Measurements from ENCODE around the gene UCHL5.

The UCHL5 gene

GRCh38 chr1:193065954-193066353, 6.8 kb upstream of the UCHL5 start:
- no peak overlapping the region for H3K4ac ChIP-seq (ENCODE audit: low read depth, low read length)
- no peak overlapping the region for H3K27ac ChIP-seq (ENCODE audit: low read depth, low read length)
- no peaks in the 10 kb centered on the region for H3K27me3 ChIP-seq (ENCODE audit: insufficient read depth, low read length)
- no peak overlapping the region for H4K8ac ChIP-seq (ENCODE audit: low read depth, low read length)
- no peak overlapping the region for H4K12ac ChIP-seq (ENCODE audit: low read depth, low read length)
- H3K36me3 ChIP-seq (ENCODE audit: control insufficient read depth in 1 of 2, insufficient read depth in 2 of 2, low read length in 2 of 2) = no peaks in the 10 kb centered on the region
- no peak overlapping the region for H2BK12ac ChIP-seq (ENCODE audit: low read length)
- no peak overlapping the region for H3K23ac ChIP-seq (ENCODE audit: low read length)
- no peaks in the 10 kb centered on the region for H3K9me3 ChIP-seq (ENCODE audit: insufficient read depth, low read depth, low read length)
- H2BK5ac ChIP-seq (ENCODE audit: low read depth, low read length, poor library complexity) = no peak overlapping the region
- no peak overlapping the region for H2AK5ac ChIP-seq (ENCODE audit: low read length)
- H3K14ac ChIP-seq (ENCODE audit: low read length) = no peak overlapping the region
- no peaks in the 10 kb centered on the region for H3K79me1 ChIP-seq (ENCODE audit: low read length)
- H4K91ac ChIP-seq (ENCODE audit: low read depth, low read length) = no peak overlapping the region
- no peak overlapping the region for H2BK120ac ChIP-seq (ENCODE audit: insufficient read depth, low read length, poor library complexity)
- DNase-seq = no peak
- no peak overlapping the region for H2AFZ ChIP-seq (ENCODE audit: insufficient read depth, low read length, poor library complexity)
- H3K18ac ChIP-seq (ENCODE audit: low read length) = no peak overlapping the region
- no peak overlapping the region for H3K9ac ChIP-seq (ENCODE audit: low read length)
- no peaks in the 10 kb centered on the region for H3K4me1 ChIP-seq (ENCODE audit: control insufficient read depth in 1 of 2, insufficient read depth in 2 of 2, low read length in 2 of 2)
- no peak overlapping the region for H3K4me3 ChIP-seq (ENCODE audit: low read depth, low read length)
- no peak overlapping the region for H3K4me2 ChIP-seq (ENCODE audit: low read length)
- H3K79me2 ChIP-seq (ENCODE audit: control insufficient read depth, insufficient read depth, low read length, poor library complexity) = no peaks in the 10 kb centered on the region

- Histone ChIP-seq H3K79me1 (ENCODE audit: low read length) (peaks cover 9% of the 10 kb centered on the region), H3K14ac (ENCODE audit: low read length) (no peak overlapping the region), H3K9me3 (ENCODE audit: insufficient read depth, low read depth, low read length) (no peaks in the 10 kb centered on the region), H3K27ac (ENCODE audit: low read depth, low read length) (no peak overlapping the region), H2BK5ac (ENCODE audit: low read depth, low read length, poor library complexity) (no peak overlapping the region), H3K4ac (ENCODE audit: low read depth, low read length) (no peak overlapping the region), H3K9ac (ENCODE audit: low read length) (no peak overlapping the region), H3K4me1 (ENCODE audit: control insufficient read depth in 1 of 2, insufficient read depth in 2 of 2, low read length in 2 of 2) (peaks cover 0 to 1% of the 10 kb centered on the region in 2 experiments), H3K18ac (ENCODE audit: low read length) (no peak overlapping the region), H3K4me3 (ENCODE audit: low read depth, low read length) (no peak overlapping the region), H2BK120ac (ENCODE audit: insufficient read depth, low read length, poor library complexity) (no peak overlapping the region), H2AFZ (ENCODE audit: insufficient read depth, low read length, poor library complexity) (no peak overlapping the region), H2AK5ac (ENCODE audit: low read length) (no peak overlapping the region), H4K91ac (ENCODE audit: low read depth, low read length) (no peak overlapping the region), H4K12ac (ENCODE audit: low read depth, low read length) (no peak overlapping the region), H4K8ac (ENCODE audit: low read depth, low read length) (no peak overlapping the region), H3K36me3 (ENCODE audit: control insufficient read depth in 1 of 2, insufficient read depth in 2 of 2, low read length in 2 of 2) (no peaks in the 10 kb centered on the region), H2BK12ac (ENCODE audit: low read length) (no peak overlapping the region), H3K27me3 (ENCODE audit: insufficient read depth, low read length) (no peaks in the 10 kb centered on the region), H3K79me2 (ENCODE audit: control insufficient read depth, insufficient read depth, low read length, poor library complexity) (peaks cover 12% of the 10 kb centered on the region), H3K4me2 (ENCODE audit: low read length) (no peak overlapping the region), H3K23ac (ENCODE audit: low read length) (no peak overlapping the region)
- DNase-seq = no peak
- WGBS (ENCODE audit: extremely low coverage, insufficient coverage, insufficient read length) = no CpG with 5 or more reads among the region's 4 CpGs
These were observed 3.7 kb upstream of the UCHL5 start for GRCh38 chr1:193062698-193063463.

GRCh38 chr1:193060938-193061337, 1.8 kb upstream of the UCHL5 start:
- no peak overlapping the region for H2BK5ac ChIP-seq (ENCODE audit: low read depth, low read length, poor library complexity)
- no peaks in the 10 kb centered on the region for H3K36me3 ChIP-seq (ENCODE audit: control insufficient read depth in 1 of 2, insufficient read depth in 2 of 2, low read length in 2 of 2)
- WGBS (ENCODE audit: extremely low coverage, insufficient coverage, insufficient read length) = no CpG with 5 or more reads among the region's 2 CpGs
- H3K79me2 ChIP-seq (ENCODE audit: control insufficient read depth, insufficient read depth, low read length, poor library complexity) = peaks cover 12% of the 10 kb centered on the region
- H3K79me1 ChIP-seq (ENCODE audit: low read length) = peaks cover 9% of the 10 kb centered on the region
- no peak overlapping the region for H2BK120ac ChIP-seq (ENCODE audit: insufficient read depth, low read length, poor library complexity)
- H3K27me3 ChIP-seq (ENCODE audit: insufficient read depth, low read length) = no peaks in the 10 kb centered on the region
- H2BK12ac ChIP-seq (ENCODE audit: low read length) = no peak overlapping the region
- H3K4me2 ChIP-seq (ENCODE audit: low read length) = peak overlapping the region; percentile 70
- H4K91ac ChIP-seq (ENCODE audit: low read depth, low read length) = no peak overlapping the region
- H4K12ac ChIP-seq (ENCODE audit: low read depth, low read length) = no peak overlapping the region
- no peak overlapping the region for H2AK5ac ChIP-seq (ENCODE audit: low read length)
- DNase-seq = no peak
- no peak overlapping the region for H3K23ac ChIP-seq (ENCODE audit: low read length)
- H4K8ac ChIP-seq (ENCODE audit: low read depth, low read length) = no peak overlapping the region
- no peak overlapping the region for H3K18ac ChIP-seq (ENCODE audit: low read length)
- H3K27ac ChIP-seq (ENCODE audit: low read depth, low read length) = no peak overlapping the region
- H3K9me3 ChIP-seq (ENCODE audit: insufficient read depth, low read depth, low read length) = no peaks in the 10 kb centered on the region
- peak overlapping the region; percentile 70 for H3K9ac ChIP-seq (ENCODE audit: low read length)
- no peak overlapping the region for H3K14ac ChIP-seq (ENCODE audit: low read length)
- H2AFZ ChIP-seq (ENCODE audit: insufficient read depth, low read length, poor library complexity) = no peak overlapping the region
- H3K4me3 ChIP-seq (ENCODE audit: low read depth, low read length) = no peak overlapping the region
- H3K4ac ChIP-seq (ENCODE audit: low read depth, low read length) = peak overlapping the region; percentile 27
- peaks cover 0 to 1% of the 10 kb centered on the region in 2 experiments for H3K4me1 ChIP-seq (ENCODE audit: control insufficient read depth in 1 of 2, insufficient read depth in 2 of 2, low read length in 2 of 2)

GRCh38 chr1:193060406-193060805, 1.2 kb upstream of the UCHL5 start:
- no peak overlapping the region for H2BK12ac ChIP-seq (ENCODE audit: low read length)
- no peak overlapping the region for H2BK120ac ChIP-seq (ENCODE audit: insufficient read depth, low read length, poor library complexity)
- no peak overlapping the region for H3K18ac ChIP-seq (ENCODE audit: low read length)
- no peak overlapping the region for H2BK5ac ChIP-seq (ENCODE audit: low read depth, low read length, poor library complexity)
- H3K4me1 ChIP-seq (ENCODE audit: control insufficient read depth in 1 of 2, insufficient read depth in 2 of 2, low read length in 2 of 2) = peaks cover 0 to 1% of the 10 kb centered on the region in 2 experiments
- H4K8ac ChIP-seq (ENCODE audit: low read depth, low read length) = no peak overlapping the region
- no peak overlapping the region for H2AFZ ChIP-seq (ENCODE audit: insufficient read depth, low read length, poor library complexity)
- no peak overlapping the region for H3K4me3 ChIP-seq (ENCODE audit: low read depth, low read length)
- H3K36me3 ChIP-seq (ENCODE audit: control insufficient read depth in 1 of 2, insufficient read depth in 2 of 2, low read length in 2 of 2) = no peaks in the 10 kb centered on the region
- no peak overlapping the region for H3K4ac ChIP-seq (ENCODE audit: low read depth, low read length)
- H3K79me1 ChIP-seq (ENCODE audit: low read length) = peaks cover 9% of the 10 kb centered on the region
- DNase-seq = no peak
- WGBS (ENCODE audit: extremely low coverage, insufficient coverage, insufficient read length) = no CpG with 5 or more reads among the region's 4 CpGs
- H4K12ac ChIP-seq (ENCODE audit: low read depth, low read length) = no peak overlapping the region
- H3K14ac ChIP-seq (ENCODE audit: low read length) = no peak overlapping the region
- H3K27ac ChIP-seq (ENCODE audit: low read depth, low read length) = no peak overlapping the region
- H3K9me3 ChIP-seq (ENCODE audit: insufficient read depth, low read depth, low read length) = no peaks in the 10 kb centered on the region
- no peaks in the 10 kb centered on the region for H3K27me3 ChIP-seq (ENCODE audit: insufficient read depth, low read length)
- H3K79me2 ChIP-seq (ENCODE audit: control insufficient read depth, insufficient read depth, low read length, poor library complexity) = peaks cover 12% of the 10 kb centered on the region
- H2AK5ac ChIP-seq (ENCODE audit: low read length) = no peak overlapping the region
- H4K91ac ChIP-seq (ENCODE audit: low read depth, low read length) = no peak overlapping the region
- H3K9ac ChIP-seq (ENCODE audit: low read length) = peak overlapping the region; percentile 54
- H3K23ac ChIP-seq (ENCODE audit: low read length) = no peak overlapping the region
- H3K4me2 ChIP-seq (ENCODE audit: low read length) = peak overlapping the region; percentile 70
